K562 (cell line): Measurements from ENCODE around the gene LRRIQ4. TPM values are rescaled to one million over a fixed set of nuclear protein-coding genes. Genes with fewer than 3 reads are reported as not detected.

Source experiments
- ADNP ChIP-seq: fragments of 200-800 bp; sonication (Bioruptor generic); IDR thresholded peaks from 2 replicates; pipeline ENCODE4 v1.6.1; 2016; ENCODE audit warnings: missing genetic modification characterization, missing compliant biosample characterization
- ARNT ChIP-seq, 2 experiments: fragments of 450-650 bp; IDR thresholded peaks; 2 replicates each; pipeline ENCODE4 v1.6.1; 2016; ENCODE audit warnings: mild to moderate bottlenecking in 1 of 2
- ATF1 ChIP-seq, 2 experiments: fragments of 450-650 bp in 1 of 2; IDR thresholded peaks; 2 replicates each; pipeline ENCODE4 v1.6.1; 2016; ENCODE audit warnings: missing compliant biosample characterization in 1 of 2, missing genetic modification characterization in 1 of 2
- ETV1 ChIP-seq: fragments of 450-650 bp; conservative IDR thresholded peaks from 2 replicates; pipeline ENCODE4 v1.6.1; 2016; ENCODE audit warnings: missing genetic modification characterization, control low read depth, low read depth, missing compliant biosample characterization
- HDAC6 ChIP-seq: IDR thresholded peaks from 2 replicates; pipeline ENCODE4 v1.6.1; 2012; ENCODE audit warnings: low read depth, mild to moderate bottlenecking, control low read depth, inconsistent platforms, low read length, moderate library complexity
- MCM5 ChIP-seq: fragments of 450-650 bp; IDR thresholded peaks from 2 replicates; pipeline ENCODE4 v1.6.1; 2016; ENCODE audit warnings: low read depth
- PML ChIP-seq: IDR thresholded peaks from 2 replicates; pipeline ENCODE4 v1.6.1; 2012; ENCODE audit warnings: low read length, inconsistent platforms
- SRSF9 ChIP-seq: fragments of 200-400 bp; formaldehyde crosslinking; IDR thresholded peaks from 2 replicates; pipeline ENCODE4 v1.6.1; 2017; ENCODE audit warnings: low read depth, low read length, borderline replicate concordance
- TCF7L2 ChIP-seq: fragments of 150-350 bp; IDR thresholded peaks from 2 replicates; pipeline ENCODE4 v1.6.1; 2016; ENCODE audit warnings: low read depth, mild to moderate bottlenecking, low read length, moderate library complexity
- ZBTB17 ChIP-seq: fragments of 450-650 bp; formaldehyde crosslinking; IDR thresholded peaks from 2 replicates; pipeline ENCODE4 v1.4.0; 2020; ENCODE audit warnings: mild to moderate bottlenecking
- ZFP1 ChIP-seq: fragments of 450-650 bp; formaldehyde crosslinking; IDR thresholded peaks from 2 replicates; pipeline ENCODE4 v1.4.0; 2020; ENCODE audit warnings: mild to moderate bottlenecking, mixed read lengths
- ZNF408 ChIP-seq: fragments of 250-450 bp; sonication (Bioruptor Pico); IDR thresholded peaks from 2 replicates; pipeline ENCODE4 v1.4.0; 2020; ENCODE audit warnings: low read depth, mild to moderate bottlenecking, moderate library complexity
- polyA plus RNA-seq, 8 experiments: library from polyadenylated mRNA; depleted of rRNA in 4 of 8; stranded (reverse) in 5 of 8; unstranded in 3 of 8; fragments of >200 nt; fragmentation: Nextera tagmentation in 2 of 8; fragmentation: Illumina TruSeq in 1 of 8; extraction: Ambion mirVana in 2 of 8; extraction: Trizol in 1 of 8; gene quantifications; 2 replicates each; pipeline versions ENCODE4 v1.2.1 to v1.2.3, GENCODE V29; 2011 to 2014; ENCODE audit warnings: inconsistent platforms in 1 of 8, missing spikeins in 1 of 8
- total RNA-seq, 7 experiments: library from RNA; depleted of rRNA in 6 of 7; stranded (reverse); fragments of >200 nt in 6 of 7; fragmentation: Illumina TruSeq in 2 of 7; extraction: Trizol in 2 of 7; gene quantifications; 2 replicates each; pipeline versions ENCODE4 v1.2.1 to v1.2.3, GENCODE V29; 2011 to 2021; ENCODE audit warnings: low replicate concordance in 1 of 7
- TF ChIP-seq, protein P1 (sequence below), 2 experiments: fragments of 450-650 bp; formaldehyde crosslinking in 1 of 2; IDR thresholded peaks; 2 replicates each; pipeline versions ENCODE4 v1.4.0 to v1.6.1; 2014 to 2020; ENCODE audit warnings: mild to moderate bottlenecking in 2 of 2, borderline replicate concordance in 1 of 2, low read depth in 1 of 2
- TF ChIP-seq, protein P2 (sequence below), 2 experiments: fragments of 150-350 bp in 1 of 2; IDR thresholded peaks; 2 replicates each; pipeline ENCODE4 v1.6.1; 2012 to 2016; ENCODE audit warnings: low read depth in 2 of 2, low read length in 2 of 2, mild to moderate bottlenecking in 1 of 2, moderate library complexity in 1 of 2
- TF ChIP-seq, protein P3 (sequence below): conservative IDR thresholded peaks from 2 replicates; pipeline ENCODE4 v1.6.1; 2011; ENCODE audit warnings: low read depth, mild to moderate bottlenecking, low read length; ENCODE audit not compliant: control insufficient read depth

Gene LRRIQ4
- total and polyA plus RNA-seq, 9 of the 15 experiments (the other 6 are each of a cell fraction or from before 2014, with no cell fraction given) = not detected

DNA sequence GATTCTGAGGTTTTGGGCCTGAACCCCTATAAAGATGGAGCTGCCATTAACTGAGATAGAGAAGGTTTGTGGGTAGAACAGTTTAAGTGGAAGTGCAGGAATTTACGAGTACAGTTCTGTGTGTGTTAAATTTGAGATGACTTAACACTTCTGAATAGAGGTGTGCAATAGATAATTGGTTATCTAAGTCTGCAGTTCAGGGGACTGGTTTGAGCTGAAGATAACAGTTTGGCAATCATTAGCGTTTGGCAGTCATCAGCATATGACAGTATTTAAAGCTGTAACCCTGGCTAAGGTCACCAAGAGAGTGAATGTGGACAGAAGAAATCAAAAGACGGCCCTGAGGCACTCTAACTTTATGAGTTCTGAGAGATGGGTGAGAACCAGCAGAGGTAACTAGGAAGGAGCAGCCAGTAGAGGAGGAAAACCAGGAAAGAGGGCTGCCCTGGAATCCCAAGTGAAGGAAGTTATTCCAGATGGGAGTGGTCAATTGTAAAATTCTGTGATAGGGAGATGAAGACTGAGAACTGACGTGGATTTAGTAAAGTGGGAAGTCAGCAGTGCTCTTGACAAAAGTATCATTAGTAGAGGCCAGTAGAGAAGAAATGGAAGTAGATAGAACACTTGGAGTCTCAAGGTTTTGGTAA is 31.3 kb upstream of the LRRIQ4 start (continued):
- TF ChIP-seq, protein P1, sequence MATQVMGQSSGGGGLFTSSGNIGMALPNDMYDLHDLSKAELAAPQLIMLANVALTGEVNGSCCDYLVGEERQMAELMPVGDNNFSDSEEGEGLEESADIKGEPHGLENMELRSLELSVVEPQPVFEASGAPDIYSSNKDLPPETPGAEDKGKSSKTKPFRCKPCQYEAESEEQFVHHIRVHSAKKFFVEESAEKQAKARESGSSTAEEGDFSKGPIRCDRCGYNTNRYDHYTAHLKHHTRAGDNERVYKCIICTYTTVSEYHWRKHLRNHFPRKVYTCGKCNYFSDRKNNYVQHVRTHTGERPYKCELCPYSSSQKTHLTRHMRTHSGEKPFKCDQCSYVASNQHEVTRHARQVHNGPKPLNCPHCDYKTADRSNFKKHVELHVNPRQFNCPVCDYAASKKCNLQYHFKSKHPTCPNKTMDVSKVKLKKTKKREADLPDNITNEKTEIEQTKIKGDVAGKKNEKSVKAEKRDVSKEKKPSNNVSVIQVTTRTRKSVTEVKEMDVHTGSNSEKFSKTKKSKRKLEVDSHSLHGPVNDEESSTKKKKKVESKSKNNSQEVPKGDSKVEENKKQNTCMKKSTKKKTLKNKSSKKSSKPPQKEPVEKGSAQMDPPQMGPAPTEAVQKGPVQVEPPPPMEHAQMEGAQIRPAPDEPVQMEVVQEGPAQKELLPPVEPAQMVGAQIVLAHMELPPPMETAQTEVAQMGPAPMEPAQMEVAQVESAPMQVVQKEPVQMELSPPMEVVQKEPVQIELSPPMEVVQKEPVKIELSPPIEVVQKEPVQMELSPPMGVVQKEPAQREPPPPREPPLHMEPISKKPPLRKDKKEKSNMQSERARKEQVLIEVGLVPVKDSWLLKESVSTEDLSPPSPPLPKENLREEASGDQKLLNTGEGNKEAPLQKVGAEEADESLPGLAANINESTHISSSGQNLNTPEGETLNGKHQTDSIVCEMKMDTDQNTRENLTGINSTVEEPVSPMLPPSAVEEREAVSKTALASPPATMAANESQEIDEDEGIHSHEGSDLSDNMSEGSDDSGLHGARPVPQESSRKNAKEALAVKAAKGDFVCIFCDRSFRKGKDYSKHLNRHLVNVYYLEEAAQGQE (IDR thresholded peaks at IDR 0.05; ENCODE audit: borderline replicate concordance) = no peak
- TF ChIP-seq, protein P1 (CRISPR knock-in tag; IDR thresholded peaks at IDR 0.05; ENCODE audit: low read depth) = no peak
- no peak for TF ChIP-seq MCM5
- TF ChIP-seq, protein P2, sequence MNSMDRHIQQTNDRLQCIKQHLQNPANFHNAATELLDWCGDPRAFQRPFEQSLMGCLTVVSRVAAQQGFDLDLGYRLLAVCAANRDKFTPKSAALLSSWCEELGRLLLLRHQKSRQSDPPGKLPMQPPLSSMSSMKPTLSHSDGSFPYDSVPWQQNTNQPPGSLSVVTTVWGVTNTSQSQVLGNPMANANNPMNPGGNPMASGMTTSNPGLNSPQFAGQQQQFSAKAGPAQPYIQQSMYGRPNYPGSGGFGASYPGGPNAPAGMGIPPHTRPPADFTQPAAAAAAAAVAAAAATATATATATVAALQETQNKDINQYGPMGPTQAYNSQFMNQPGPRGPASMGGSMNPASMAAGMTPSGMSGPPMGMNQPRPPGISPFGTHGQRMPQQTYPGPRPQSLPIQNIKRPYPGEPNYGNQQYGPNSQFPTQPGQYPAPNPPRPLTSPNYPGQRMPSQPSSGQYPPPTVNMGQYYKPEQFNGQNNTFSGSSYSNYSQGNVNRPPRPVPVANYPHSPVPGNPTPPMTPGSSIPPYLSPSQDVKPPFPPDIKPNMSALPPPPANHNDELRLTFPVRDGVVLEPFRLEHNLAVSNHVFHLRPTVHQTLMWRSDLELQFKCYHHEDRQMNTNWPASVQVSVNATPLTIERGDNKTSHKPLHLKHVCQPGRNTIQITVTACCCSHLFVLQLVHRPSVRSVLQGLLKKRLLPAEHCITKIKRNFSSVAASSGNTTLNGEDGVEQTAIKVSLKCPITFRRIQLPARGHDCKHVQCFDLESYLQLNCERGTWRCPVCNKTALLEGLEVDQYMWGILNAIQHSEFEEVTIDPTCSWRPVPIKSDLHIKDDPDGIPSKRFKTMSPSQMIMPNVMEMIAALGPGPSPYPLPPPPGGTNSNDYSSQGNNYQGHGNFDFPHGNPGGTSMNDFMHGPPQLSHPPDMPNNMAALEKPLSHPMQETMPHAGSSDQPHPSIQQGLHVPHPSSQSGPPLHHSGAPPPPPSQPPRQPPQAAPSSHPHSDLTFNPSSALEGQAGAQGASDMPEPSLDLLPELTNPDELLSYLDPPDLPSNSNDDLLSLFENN (IDR thresholded peaks at IDR 0.05; ENCODE audit: low read depth in 2 of 2, low read length in 2 of 2) = no peak
- TF ChIP-seq PML = peak; percentile 69; the same call in 1 of the 2 replicates
- TF ChIP-seq ZNF408 (CRISPR knock-in tag) = no peak
- TF ChIP-seq ZFP1 (CRISPR knock-in tag) = no peak
- no peak for TF ChIP-seq ATF1 (CRISPR knock-in tag; IDR thresholded peaks at IDR 0.05)
- TF ChIP-seq ATF1 (tag; IDR thresholded peaks at IDR 0.05) = peak; percentile 37; the same call in 1 of the 2 replicates
- no peak for TF ChIP-seq SRSF9
- no peak for TF ChIP-seq ADNP (tag)
- TF ChIP-seq ZBTB17 (CRISPR knock-in tag) = no peak
- TF ChIP-seq, protein P3, sequence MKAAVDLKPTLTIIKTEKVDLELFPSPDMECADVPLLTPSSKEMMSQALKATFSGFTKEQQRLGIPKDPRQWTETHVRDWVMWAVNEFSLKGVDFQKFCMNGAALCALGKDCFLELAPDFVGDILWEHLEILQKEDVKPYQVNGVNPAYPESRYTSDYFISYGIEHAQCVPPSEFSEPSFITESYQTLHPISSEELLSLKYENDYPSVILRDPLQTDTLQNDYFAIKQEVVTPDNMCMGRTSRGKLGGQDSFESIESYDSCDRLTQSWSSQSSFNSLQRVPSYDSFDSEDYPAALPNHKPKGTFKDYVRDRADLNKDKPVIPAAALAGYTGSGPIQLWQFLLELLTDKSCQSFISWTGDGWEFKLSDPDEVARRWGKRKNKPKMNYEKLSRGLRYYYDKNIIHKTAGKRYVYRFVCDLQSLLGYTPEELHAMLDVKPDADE = no peak
- TF ChIP-seq ARNT (IDR thresholded peaks at IDR 0.05) = no peak
- TF ChIP-seq ETV1 (tag) = no peak
- no peak for TF ChIP-seq HDAC6
- TF ChIP-seq TCF7L2 = no peak
